Stimulated activated CD4-positive, alpha-beta T cell treated with anti-CD3 and anti-CD28 coated beads, TNF-alpha, amount 100 ng/mL, for 1 hour (primary cell): ENCODE measurements around the gene VOPP1.
"Not testable (repeated sequence)": the region's sequence is repeated elsewhere in the genome, so short reads cannot be mapped to it uniquely, and the experiment has no call there.

Source experiments
- DNase-seq, 3 donors: peaks; one replicate each; pipeline ENCODE4 v3.0.0-alpha.2; 2020; ENCODE audit warnings: low read depth in 3 of 3, low spot score in 1 of 3

The VOPP1 gene, protein sequence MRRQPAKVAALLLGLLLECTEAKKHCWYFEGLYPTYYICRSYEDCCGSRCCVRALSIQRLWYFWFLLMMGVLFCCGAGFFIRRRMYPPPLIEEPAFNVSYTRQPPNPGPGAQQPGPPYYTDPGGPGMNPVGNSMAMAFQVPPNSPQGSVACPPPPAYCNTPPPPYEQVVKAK

DNA sequence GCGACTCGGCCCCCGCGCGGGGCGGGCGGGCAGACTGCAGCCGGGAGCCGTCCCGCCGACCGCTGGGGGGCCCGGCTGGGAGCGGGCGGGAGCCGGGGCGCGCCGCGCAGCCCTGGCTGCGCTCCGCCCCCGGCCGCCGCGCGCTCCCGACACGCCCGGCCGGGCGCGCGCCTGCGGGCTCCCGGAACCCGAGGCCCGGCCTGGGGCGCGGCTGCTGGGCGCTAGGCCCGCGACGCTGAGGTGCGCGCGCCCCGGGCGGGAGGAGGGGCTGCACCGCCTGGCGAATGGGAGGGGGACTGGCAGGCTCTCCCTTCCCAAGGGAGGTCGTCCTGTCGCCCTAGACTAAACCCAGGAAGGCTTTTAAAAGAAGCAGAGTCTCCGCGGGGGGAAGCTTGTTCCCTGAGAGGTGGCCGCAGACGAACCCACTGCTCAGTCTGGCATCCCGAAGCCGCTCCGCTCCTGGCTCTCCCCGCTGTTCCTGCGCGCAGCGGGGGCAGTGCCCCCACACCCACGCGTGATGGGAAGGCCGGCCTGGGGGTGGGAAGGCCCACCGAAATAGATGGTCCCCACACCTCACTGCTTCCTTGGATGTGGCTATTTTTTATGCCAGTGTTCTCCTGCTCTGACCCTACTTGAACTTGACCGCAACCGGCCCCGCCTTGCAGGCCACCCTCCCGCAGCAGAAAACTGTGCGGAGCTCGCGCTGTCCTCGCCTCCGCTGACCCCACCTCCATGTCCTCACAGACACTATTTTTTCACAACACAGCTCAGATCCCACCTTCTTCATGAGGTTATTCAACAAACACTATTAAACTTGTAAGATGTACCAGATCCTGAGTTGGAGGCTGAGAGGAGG, at the start of gene VOPP1:
Gene VOPP1 (minus strand): TSS at position 125 of the 856 bp plus-strand sequence. CDS start 178 bp downstream, outside the sequence.
- peak in 2 of 3 donors; percentile 36 to 45 for DNase-seq

DNA sequence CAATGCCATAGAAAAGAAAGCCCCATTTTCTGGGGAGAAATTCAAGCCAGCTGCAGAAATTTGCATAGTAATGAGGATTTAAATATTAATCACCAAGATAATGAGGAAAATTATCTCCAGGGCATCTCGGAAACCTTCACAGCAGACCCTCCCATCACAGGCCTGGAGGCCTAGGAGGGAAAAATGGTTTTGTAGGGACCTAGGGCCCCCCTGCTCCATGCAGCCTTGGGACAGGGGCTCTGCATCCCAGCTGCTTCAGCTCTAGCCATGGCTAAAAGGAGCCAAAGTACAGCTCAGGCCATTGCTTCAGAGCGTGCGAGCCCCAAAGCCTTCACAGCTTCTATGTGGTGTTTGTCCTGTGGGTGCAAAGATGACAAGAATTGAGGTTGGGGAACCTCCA, 46.6 kb upstream of the VOPP1 start:
- no peak for DNase-seq

DNA sequence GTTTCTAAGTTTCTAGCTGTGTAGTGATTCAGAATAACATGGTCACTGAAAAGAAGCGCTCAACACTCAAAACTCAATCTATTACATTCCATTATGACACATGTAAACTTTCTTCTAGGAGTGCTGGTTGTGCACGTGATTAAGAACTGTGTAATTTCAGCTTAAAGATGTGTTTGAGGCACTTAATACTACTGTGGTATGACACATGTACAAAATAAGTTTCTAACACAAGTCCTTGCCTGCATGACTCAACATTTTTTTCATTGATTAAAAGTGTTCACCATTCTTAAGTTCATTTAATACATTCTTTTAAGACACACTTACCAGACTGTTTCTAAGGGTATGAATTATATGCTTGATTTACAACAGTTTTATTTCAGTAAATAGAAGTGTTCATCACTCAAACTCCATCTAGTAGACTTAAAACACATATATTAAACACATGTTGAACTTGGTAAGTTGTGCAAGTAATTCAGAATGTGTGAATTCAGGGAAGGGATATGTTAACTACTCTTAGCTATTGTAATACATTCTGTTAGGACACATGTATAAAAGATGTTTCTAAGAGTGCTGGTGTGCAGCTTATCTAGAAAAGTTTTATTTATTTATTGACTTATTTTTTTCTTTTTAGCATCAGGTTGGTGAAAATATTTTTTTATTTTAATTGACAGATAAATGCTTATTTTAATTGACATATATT, 42.2 kb upstream of the VOPP1 start:
- not testable (repeated sequence) for DNase-seq

DNA sequence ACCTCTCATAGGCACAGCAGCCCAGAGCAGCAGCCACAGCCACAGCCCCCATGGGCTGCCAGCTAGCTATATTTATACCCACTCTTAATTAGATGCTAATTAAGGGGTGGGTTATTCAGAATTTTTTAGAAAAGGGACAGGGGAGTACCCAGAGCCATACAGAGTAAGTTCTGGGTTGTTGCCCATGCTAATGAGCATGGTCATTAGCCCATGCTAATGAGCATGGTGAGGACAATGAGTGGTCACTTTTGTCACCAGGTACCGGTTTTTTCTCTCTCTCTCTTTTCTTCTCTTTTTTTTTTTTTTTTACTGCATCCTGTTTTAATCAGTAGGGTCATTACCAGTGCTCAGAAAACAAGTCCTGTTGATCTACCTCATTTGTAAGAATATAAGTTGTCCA, 37.4 kb upstream of the VOPP1 start:
- DNase-seq, result not testable (repeated sequence)

DNA sequence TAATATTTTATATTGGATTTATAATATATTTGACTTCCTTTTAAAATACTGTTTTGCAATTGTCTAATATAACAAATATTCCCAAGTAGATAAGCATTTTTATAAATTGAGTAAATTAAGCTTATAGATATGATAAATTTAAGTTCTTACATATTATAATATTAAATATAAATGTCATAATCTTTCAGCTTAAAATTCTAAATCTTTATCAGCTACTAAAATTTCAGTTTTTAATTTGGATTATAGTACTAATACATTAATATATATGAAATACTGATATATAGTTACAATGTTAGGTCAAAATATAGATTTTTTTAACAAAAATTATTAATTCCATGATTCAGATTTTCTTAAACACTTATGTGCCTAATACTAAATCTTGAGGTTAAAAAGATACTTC, 33.4 kb upstream of the VOPP1 start:
- not testable (repeated sequence) for DNase-seq

DNA sequence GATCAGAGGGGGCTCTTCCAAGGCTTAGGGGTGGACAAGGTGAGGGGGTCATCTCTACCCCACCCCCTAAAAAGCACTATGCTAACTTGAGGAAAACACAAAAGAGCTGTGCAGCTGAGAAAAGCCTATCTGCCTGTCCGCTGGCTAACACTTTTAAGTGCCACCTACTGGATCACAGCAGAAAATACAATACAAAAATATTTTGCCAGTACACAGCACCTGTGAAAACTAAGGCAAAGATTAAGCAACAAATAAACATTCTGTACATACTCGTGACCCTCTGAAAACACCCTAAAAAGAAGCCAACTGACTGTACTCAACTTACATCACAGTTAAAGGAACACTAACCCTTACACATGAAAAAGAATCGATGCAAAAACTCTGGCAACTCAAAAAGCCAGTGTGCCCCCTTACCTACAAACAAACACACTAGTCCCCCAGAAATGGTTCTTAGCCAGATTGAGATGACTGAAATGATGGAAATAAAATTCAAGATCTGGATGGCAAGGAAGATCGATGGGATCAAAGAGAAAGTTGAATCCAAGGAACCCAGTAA, 25.7 kb upstream of the VOPP1 start:
- DNase-seq, result not testable (repeated sequence)

DNA sequence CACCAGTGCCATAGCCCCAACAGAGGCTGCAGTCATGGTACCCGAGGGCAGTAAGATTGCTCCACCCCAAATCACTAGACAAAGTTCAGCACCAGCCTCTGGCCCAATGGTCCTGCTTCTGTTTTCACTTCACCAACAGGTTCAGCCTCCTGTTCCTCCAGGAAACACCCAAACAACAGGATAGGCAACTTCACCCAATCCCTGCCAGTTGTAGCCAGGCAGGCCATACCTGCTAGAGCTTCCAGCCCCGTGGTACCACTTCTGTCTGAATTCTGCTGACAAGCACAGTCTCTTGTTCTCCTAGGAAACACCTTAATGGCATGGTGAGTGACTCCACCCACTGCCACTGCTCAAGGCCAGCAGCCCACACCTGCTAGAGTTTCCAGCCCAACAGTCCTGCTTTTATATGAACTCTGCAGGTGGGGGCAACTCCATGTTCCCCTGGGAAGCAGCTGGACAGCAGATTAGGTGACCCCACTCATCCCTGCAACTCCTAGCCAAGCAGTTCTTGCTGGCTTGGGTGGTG, 25.0 kb upstream of the VOPP1 start:
- not testable (repeated sequence) for DNase-seq

DNA sequence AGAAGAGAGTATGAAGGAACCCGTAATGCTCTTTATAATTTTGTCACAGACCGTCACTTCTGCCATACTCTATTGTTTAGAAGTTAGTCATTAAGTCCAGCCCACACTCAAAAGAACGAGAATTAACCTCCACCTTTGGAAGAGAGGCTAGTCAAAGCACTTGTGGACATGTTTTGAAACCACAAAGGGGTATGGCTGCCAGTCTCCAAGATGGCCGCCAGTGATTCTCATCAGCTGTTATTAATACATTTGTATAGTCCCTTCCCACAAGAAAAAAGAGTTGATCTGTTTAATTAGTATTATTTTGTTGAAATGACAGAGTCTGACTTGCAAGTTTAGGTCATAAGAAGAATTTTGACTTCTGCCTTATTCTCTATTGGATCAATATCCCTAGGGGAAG, 23.2 kb upstream of the VOPP1 start:
- DNase-seq, result no peak

DNA sequence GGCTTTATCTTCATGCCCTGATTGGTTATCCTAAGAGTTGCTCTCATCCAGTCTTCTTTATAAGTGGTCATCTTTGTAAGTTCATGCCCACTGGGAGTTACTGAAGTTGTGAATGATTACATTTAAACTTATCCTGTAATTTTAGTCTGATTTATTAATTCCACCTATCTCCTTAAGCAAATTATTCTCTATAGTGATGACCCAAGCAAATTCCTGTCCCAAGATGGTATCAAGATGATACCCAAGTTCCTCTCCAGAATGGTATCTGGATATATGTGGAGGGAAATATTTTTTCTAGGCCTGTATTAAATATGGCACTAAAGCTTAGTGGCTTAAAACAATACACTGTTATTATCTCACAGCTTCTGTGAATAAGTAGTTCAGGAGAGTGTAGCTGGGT, 22.6 kb upstream of the VOPP1 start:
- DNase-seq, result no peak

DNA sequence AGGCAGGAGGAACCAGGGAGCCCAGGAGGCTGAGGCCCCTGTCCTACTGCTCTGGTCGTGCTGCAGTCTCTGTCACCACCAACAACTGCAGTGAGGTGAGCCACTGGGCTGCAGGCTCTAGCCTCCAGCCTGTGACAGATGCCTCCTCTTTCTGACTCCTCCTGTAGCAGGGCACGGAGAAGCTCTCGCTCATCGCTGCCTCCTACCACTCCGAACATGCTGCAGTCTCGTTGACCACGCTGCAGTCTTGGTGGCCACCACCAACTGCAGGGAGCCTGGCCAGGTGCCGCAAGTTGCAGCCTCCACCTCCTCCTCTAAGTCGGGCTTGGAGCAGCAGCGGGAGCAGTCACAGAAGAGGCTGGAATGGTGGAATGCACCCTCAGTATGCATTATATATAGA, 22.1 kb upstream of the VOPP1 start:
- DNase-seq, result no peak

DNA sequence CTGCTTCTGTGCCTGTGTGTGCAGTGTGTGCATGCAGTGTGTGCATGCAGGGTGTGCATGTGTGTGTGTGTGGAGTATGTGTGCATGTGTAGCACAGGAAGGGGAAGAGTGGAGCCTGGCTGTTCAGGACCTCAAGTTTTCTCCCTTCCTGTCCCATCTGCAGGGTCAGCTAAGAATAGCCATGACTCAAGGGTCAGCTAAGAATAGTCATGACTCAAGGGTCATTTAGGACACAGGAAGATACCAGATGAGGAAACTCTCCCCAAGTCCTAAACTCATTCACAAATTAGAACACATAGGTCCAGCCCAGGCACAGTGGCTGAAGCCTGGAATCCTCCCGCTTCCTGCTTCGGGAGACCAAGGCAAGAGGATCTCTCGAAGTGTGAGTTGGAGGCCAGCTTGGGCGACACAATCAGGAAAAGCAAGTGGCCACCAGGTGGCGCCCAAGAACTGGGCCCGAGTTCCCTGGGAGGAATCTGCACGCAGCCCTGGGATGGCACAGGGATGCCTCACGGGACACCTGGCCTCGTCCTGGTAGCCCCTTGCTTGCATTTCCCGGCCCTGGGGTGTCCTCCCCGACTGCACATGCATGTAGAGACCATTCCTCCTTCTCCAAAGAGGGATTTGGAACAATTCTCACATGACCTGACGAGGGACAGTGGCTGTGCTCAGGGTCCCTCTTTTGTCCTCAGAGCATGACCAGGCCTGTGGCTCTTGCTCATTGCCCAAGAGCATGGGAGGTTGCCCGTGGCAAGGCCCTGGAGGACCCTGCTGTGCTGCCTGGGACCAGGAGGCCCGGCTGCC, 21.4 kb upstream of the VOPP1 start:
- peak in 2 of 3 donors; percentile 41 to 72 for DNase-seq

DNA sequence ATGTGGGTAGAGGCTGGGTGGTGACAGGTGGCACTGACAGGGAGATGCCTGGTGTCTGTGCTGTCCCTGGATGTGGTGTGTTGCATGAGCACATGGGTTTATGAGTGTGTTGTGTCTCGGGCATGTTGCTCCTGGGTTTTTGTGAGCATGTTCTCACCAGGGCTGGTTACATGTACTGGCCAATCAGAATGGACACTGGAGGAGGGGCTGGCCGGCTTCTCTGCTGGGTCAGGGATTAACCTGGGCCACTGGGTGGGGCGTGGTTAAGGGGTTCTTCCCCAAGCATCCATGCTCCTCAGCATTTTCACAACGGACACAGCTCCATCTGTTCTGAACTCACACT, 20.8 kb upstream of the VOPP1 start:
- DNase-seq, result no peak

DNA sequence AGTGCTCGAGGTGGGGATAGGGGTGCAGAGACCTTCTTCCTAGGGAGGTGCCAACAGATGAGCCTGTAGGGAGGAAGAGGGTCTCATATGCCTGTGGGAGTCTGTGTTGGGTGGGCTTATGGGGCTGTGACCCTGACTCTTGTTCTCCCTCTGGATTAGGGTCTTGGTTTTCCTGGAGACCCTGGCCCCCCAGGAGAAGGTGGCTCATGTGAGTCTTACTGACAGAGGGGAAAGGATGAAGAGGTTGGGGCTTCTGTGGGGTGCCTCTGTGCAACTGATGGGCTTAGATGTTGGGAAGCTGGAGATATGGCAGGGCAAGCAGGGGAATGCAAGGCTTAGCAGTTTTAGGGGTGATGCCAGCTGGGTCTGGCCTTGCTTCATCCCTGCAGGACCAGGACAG, 20.2 kb upstream of the VOPP1 start:
- DNase-seq, result no peak

DNA sequence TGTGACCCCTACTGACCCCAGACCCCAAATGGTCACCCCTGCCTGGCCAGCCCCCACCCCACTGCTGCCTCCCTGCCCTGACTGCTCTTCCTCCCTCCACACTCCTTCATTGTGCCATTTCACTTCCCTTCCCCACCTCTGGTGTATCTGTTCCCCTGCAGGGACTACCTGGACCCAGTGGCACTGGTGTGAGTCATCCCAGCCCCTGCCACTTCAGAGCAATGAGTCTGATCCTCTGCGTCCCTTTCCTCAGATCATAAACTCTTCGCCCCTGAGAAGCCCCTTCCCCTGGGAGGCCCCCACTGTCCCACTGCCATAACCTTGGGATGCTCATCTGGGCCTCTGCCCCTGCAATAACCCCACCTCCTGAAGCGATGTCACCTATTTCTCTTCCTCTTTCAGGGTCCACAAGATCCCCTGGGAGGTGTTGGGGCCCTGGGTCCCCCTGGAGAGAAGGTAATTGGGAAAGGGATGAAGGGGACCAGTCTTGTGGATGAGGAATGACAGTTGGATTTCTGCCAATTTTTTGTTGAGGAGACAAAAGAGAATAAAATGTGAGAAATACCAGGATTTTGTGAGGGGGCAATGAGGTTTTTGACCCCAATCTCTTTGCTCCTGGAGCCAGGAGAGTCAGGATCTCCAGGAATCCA, 19.1 kb upstream of the VOPP1 start:
- DNase-seq, result no peak

DNA sequence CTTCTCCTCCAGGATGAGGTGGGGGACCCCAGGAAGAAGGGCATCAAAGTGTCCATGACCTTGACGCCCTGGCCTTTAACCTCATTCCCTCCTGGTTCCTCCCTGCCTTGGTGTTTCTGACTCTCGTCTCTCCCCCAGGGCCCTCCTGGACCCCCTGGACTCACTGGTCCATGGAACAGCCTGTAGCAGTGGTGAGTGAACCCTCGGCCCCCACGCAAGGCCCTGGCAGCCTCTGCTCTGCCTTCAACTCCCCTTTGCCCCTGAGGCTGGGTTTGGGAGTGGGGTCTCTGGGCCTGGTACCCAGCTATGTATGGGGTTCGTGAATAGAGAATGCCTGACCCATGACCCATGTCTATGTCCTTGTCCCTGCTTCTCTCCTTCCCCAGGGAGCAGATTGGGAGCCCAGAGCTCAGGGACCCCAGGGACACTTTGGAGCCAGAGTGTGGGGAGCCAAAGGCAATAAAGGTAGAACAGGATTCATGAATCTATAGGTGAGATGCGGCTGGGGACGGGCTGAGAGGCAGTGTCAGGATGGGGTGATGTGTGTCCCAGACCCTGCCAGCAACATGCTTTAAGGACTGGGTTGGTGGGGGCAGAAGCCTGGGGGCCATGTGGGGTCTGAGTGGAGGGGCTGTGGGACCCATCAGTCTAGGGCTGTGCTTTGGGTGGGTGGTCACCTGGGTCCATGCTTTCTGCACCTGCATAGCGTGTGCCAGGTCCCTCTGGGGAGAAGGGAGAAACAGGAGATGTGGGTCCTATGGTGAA, 18.4 kb upstream of the VOPP1 start:
- no peak for DNase-seq

DNA sequence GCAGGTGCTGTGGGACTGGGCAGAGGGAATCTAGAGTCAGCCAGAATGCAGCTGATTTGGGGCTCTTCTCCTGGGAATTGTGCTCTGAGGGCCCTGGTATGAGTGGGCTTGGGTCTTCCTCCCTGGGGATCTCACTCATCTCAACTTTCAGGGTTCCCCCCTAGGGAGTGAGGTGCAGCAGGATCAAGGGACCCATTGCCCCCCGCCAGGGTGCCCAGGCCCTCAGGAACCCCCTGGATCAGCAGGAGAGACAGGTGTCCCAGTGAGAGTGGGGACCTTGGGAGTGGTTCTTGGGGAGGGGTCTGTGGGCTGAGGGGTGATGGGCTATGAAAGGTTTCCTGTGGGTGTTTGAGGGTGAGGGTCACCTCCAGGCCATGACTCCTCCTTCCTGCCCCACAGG, 17.6 kb upstream of the VOPP1 start:
- DNase-seq, result no peak

DNA sequence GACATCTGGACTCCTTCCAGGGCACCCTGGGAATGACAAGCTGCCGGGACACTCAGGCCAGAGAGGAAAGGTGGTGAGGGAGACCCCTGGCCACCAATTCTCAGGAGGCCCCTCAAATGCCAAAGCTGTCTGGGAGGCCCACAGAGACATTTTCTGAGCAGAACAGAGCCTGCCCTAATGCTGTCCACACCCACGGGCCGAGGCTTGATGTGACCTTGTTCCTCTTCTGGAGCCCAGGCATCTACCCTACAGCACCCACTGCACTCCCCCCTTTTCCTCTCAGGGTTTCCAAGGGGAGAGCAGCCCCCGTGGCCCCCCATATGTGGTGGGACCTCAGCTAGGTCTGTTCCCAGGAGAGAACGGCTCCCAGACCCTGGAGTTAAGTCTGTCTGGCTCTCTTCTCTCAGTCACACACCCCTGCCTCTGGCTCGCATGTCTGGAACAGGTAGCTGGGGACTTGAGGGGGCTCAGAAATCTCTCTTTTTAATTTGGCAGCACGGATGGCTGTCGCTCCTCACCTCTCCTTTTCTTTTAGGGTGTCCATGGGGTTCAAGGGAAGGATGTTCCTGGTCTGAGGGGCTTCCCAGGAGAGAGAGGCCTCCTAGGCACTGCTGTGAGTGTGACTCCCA, 16.8 kb upstream of the VOPP1 start:
- DNase-seq, result no peak

DNA sequence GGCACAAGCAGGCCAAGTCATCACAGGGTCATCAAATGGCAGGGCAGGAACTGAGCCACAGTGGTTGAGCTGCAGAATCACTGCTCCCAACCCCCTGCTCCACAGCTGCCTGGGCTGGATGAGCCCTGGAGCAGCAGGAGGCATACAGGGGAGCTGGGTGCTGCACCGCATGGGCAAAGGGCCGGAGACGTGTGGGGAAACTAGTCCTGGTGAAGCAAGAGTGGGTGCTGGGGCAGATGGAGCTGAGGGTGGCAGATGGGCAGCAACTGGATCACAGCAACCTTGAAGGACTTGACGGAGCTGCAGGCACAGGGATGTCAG, 16.0 kb upstream of the VOPP1 start:
- DNase-seq, result no peak

DNA sequence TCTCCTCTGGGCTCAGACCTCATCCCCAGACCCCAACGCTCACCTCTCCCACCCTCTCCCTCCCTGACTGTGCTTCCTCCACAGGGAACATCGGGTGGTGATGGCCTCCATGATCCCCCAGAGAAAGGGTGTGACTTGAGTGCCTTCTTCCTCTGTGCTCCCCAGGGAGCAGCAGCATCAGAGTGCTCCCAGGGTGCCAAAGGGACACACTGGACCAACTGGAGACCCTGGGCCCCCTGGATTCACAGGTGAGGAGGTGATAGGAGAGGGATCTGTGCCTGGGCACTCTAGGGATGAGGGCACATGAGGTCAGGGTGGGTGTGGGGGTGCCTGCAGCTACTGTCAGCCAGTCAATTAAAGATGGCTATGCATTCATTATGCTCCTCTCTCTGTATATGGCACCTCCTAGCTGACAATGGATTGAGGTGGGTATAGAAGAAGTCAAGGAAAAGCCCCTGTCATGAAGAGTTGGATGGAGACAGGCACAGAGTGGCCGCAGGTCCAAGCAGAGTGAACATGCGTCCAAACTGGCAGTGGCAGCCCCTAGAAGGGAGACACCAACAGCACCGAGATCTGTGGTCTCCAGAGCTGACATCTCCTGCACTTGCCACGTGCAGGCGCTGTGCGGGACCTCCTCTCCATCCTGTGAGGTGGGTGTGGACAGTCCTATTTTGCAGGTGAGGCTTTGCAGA, 15.5 kb upstream of the VOPP1 start:
- no peak for DNase-seq
